IPS-18c (cell line): ENCODE data around the gene ARHGAP8.

Experiments used
- H3K4me3 ChIP-seq: 2 replicates; pipeline ENCODE4 v1.7.0; 2013; ENCODE audit warnings: low read depth, mild to moderate bottlenecking, low read length, moderate library complexity; ENCODE audit not compliant: insufficient read depth
- H3K9me3 ChIP-seq: one replicate; pipeline ENCODE4 v1.6.1; 2013; ENCODE audit warnings: mild to moderate bottlenecking, low read length, moderate library complexity; ENCODE audit not compliant: control insufficient read depth, insufficient read depth

ARHGAP8 gene

GRCh38 chr22:44721213-44721612 lies 31.2 kb upstream of the ARHGAP8 start:
- no peaks in the 10 kb centered on the region for H3K9me3 ChIP-seq
- H3K4me3 ChIP-seq, result no peak overlapping the region

- Histone ChIP-seq H3K9me3 (no peaks in the 10 kb centered on the region), H3K4me3 (no peak overlapping the region)
Observed at GRCh38 chr22:44722611-44723010, 29.8 kb upstream of the ARHGAP8 start.

GRCh38 chr22:44723801-44724200 lies 28.6 kb upstream of the ARHGAP8 start:
- no peak overlapping the region for H3K4me3 ChIP-seq
- H3K9me3 ChIP-seq, result no peaks in the 10 kb centered on the region

- Histone ChIP-seq H3K4me3 (no peak overlapping the region), H3K9me3 (no peaks in the 10 kb centered on the region)
Observed at GRCh38 chr22:44724416-44724815, 28.0 kb upstream of the ARHGAP8 start.

DNA sequence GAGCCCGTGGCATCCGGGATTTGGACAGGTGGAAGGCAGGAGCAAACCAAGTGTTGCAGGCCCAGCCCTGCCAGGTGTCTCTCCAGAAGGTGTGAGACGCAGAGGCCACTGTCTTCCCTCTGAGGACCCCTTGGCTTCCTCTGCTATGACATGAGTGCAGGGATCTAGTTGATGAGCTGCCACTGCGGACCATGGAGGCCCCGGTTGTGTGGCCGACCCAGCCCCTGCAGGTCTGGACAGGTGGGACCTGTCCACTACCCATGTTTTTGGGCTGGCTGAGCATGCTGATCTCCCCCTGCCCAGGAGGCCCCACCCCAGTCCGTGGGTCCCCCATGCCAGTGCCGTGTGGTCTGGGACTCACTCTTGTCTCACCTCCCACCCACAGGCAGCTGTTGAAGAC lies 27.5 kb upstream of the ARHGAP8 start:
- Histone ChIP-seq H3K9me3 (no peaks in the 10 kb centered on the region), H3K4me3 (no peak overlapping the region)

GRCh38 chr22:44726439-44726838 lies 25.9 kb upstream of the ARHGAP8 start:
- Histone ChIP-seq H3K4me3 (no peak overlapping the region), H3K9me3 (no peaks in the 10 kb centered on the region)

DNA sequence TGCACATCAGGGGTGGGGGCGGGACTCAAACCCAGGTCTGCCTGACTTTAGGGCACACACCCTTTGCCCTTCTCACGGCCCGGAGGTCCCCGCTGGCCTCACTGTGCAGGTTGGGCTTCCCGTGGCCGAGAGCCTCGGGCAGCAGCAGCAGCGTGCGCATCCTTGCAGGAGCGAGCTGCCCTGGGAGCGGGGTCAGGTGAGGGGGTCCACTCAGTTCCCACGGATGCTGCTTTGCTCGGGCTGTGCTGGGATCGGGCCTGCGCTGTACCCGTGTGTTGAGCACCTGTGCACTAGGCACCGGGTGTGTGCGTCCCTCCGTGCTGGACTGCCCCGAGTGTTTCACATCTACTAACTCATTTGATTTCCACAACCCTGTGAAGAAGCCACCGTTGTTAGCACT lies 25.2 kb upstream of the ARHGAP8 start:
- Histone ChIP-seq H3K9me3 (no peaks in the 10 kb centered on the region), H3K4me3 (no peak overlapping the region)

DNA sequence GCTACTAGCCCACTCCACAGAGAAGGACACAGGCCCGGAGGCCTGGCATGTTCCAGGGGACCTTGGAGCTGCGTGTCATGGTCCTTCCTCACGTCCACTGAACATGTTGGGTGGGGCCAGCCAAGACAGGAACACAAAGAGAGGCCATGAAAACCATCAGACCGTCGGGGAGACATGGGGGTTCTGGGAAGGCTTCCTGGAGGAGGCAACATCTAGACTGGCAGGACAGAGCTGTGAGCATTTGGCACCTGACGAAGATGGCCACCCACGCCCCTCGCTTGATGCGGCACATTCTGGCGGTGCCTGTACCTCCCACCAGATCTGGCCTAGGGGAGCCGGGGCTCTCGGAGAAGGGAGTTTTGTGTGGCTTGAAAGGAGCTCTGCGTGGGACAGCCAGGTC lies 24.7 kb upstream of the ARHGAP8 start:
- H3K4me3 ChIP-seq, result no peak overlapping the region
- no peaks in the 10 kb centered on the region for H3K9me3 ChIP-seq

- no peaks in the 10 kb centered on the region for H3K9me3 ChIP-seq
- no peak overlapping the region for H3K4me3 ChIP-seq
Observed at GRCh38 chr22:44728761-44729324, 23.5 kb upstream of the ARHGAP8 start.

GRCh38 chr22:44729391-44730021 lies 22.9 kb upstream of the ARHGAP8 start:
- Histone ChIP-seq H3K4me3 (no peak overlapping the region), H3K9me3 (no peaks in the 10 kb centered on the region)

DNA sequence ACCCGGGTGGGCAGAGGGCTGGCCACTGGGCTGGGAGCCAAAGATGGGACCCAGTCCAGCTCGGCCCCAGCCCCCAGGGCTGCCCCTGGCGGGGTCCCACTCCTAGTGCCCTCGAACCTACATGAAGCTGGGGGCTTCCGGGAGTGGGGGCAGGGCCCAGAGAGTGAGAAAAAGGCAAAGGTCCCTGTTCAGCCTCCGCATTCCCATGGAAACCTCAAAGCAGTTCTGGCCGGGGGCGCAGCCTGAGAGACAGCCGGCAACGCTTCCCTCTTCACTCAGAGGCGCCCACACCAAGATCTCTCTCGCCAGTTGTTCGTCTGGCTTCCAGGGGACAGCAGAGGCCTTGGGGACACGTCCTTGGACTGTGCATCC lies 22.4 kb upstream of the ARHGAP8 start:
- H3K9me3 ChIP-seq, result no peaks in the 10 kb centered on the region
- no peak overlapping the region for H3K4me3 ChIP-seq

DNA sequence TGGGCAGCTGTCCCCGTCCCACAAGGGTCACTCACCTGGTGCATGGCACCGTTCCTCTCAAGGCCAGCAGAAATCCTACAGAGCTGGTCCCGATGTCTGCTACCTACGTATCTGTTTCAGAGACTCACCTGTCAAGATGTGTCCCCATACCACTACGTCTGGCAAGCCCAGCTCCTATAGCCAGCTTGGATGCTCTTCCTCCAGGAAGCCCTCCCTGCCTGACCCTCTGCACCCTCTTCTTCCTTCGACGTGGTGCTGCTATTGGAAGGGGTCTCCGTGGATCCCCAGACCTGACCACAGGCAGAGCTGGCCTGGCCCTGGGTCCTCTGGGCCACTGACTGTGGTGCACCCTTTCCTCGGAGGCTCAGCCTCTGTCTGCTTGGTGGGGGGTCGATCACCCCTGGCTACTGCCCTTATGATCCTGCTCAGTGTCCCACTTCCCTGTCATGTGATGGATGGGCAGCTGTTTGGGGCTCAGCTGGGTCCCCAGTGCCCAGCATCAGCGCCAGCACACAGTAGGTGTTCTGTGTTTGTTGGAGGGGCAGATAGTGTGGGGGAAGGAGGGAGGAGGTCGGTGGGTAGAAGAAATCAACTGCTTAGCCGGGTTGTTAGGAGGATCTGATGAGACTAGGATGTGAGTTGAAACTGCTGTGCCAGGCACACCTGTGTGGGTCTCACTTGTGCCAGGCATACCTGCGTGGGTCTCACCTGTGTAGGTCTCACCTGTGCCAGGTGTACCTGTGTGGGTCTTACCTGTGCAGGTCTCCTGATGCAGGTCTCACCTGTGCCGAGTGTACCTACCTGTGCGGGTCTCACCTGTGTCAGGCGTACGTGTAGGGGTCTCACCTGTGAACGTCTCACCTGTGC lies 21.7 kb upstream of the ARHGAP8 start:
- H3K4me3 ChIP-seq, result no peak overlapping the region

DNA sequence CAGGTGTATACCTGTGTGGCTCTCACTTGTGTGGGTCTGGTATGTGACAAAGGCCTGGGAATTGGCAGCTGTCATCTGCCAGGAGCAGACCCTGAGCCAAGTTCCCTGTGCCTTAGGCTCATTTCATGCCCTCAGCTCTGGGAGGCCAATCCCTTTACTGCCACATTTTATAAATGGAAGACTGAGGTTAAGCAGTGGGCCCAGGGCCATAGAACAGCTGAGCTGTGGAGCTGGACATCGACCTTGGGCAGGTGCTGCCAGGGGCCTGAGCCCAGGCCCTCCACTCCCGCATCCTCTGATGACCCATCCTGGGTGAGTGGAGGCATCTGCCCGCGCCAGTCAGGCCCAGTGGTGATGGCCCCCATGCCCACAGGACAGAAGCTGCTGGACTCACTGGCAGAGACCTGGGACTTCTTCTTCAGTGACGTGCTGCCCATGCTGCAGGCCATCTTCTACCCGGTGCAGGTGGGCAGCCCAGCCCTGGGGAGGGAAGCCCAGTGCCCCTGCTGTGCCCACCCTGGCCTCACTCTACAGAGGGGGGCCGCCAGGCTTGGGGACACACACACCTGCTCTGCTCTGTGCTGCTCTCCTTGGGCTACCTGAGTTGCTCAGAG lies 20.9 kb upstream of the ARHGAP8 start:
- no peak overlapping the region for H3K4me3 ChIP-seq
- no peaks in the 10 kb centered on the region for H3K9me3 ChIP-seq

More for the DNA sequence above, 21.7 kb upstream of the ARHGAP8 start:
- no peaks in the 10 kb centered on the region for H3K9me3 ChIP-seq

- Histone ChIP-seq H3K4me3 (no peak overlapping the region), H3K9me3 (no peaks in the 10 kb centered on the region)
Observed at GRCh38 chr22:44732017-44732561, 20.3 kb upstream of the ARHGAP8 start.

GRCh38 chr22:44732661-44733060 lies 19.7 kb upstream of the ARHGAP8 start:
- Histone ChIP-seq H3K9me3 (no peaks in the 10 kb centered on the region), H3K4me3 (no peak overlapping the region)

DNA sequence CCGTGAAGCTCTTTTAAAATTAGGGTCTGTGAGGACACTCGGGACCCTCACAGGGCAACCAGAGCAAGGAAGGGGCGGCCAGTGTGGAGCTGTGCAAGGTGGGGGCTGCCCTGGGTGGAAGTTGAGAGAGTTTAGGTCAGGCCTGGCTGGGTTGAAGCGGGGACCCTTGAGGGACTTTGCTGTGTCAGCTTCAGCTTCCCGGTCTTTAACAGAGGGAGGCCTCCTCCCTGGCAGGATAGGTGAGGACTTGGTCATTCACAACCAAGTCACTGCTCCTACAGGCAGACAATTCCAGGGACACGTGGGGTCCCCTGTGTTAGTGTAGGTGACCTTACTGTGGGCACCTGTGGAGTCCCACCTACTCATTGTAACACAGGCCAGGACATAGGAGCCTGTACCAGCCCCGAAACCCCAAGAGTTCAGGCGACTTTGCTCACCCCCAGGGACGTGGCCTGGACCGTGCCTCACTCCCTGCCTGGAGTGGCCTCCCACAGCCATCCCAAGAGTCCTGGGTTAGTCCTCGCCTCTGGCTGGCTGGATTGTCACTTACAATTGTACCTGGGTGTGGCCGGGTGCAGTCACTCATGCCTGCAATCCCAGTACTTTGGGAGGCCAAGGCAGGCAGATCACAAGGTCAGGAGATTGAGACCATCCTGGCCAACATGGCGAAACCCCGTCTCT lies 18.8 kb upstream of the ARHGAP8 start:
- no peak overlapping the region for H3K4me3 ChIP-seq
- H3K9me3 ChIP-seq, result no peaks in the 10 kb centered on the region

- no peak overlapping the region for H3K4me3 ChIP-seq
- H3K9me3 ChIP-seq, result no peaks in the 10 kb centered on the region
Observed at GRCh38 chr22:44734278-44734677, 18.1 kb upstream of the ARHGAP8 start.
